ENCODE results near the gene MBLAC1. TPM values are rescaled to one million over a fixed set of nuclear protein-coding genes. Genes with fewer than 3 reads are reported as not detected.

Gene MBLAC1
- total RNA-seq, 1 experiment from 2014 or later = 3.5 TPM

DNA sequence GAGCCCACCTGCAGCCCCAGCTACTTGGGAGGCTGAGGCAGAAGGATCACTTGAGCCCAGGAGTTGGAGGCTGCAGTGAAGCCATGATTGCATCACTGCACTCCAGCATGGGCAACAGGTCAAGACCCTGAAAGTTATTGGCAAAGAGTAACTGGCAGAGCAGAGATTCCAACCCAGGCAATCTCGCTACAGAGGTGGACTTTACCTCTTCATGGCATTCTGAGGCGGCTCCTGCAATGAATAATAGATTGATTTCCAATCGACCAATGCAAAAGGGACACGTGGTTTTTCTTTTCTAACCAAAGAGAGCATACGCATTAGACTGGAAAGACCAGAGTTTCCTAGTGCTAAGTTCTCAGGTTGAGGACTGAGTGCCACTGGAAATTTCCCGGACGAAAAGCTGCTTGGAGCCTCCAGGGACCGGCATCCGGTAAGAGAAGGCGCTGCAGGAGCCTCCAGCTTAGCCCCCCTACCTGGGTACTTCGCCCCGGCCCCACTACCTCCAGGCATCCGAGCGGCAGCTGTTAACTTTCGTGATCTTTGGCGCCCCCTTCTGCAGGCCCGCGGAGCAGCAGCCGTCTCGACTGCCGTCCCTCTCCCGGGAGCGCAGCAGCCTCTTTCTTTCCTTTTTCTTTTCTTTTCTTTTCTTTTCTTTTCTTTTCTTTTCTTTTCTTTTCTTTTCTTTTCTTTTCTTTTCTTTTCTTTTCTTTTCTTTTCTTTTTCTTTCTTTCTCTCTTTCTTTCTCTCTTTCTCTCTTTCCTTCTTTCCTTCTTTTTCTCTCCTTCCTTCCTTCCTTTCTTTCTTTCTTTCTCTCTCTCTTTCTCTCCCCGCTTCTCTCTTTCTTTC lies 4.1 kb downstream of the MBLAC1 start:
- Mint-ChIP-seq H3K4me3 (peak overlapping the region; percentile 35; the same call in 1 of the 2 replicates), H3K27me3 (ENCODE audit: low read depth) (peaks cover 15% of the 10 kb centered on the region), H3K36me3 (no peaks in the 10 kb centered on the region), H3K27ac (no peak overlapping the region), H3K4me1 (peaks cover 7% of the 10 kb centered on the region), H3K9me3 (no peaks in the 10 kb centered on the region)
- peak; percentile 96 for DNase-seq (ENCODE audit: low spot score)
- TF ChIP-seq GABPB1 (CRISPR knock-in tag; IDR thresholded peaks at IDR 0.05) (peak; percentile 73), MAX (CRISPR knock-in tag; IDR thresholded peaks at IDR 0.05) (0 out of 2 replicates have a peak, but pooled peaks have one; percentile 42), ZNF232 (CRISPR knock-in tag; IDR thresholded peaks at IDR 0.05) (no peak), ZNF423 (CRISPR knock-in tag; IDR thresholded peaks at IDR 0.05) (no peak), ZNF121 (CRISPR knock-in tag; IDR thresholded peaks at IDR 0.05) (peak; percentile 95), TCF7 (CRISPR knock-in tag; IDR thresholded peaks at IDR 0.05; ENCODE audit: low read depth) (no peak), PREB (CRISPR knock-in tag; IDR thresholded peaks at IDR 0.05; ENCODE audit: borderline replicate concordance) (no peak), NFATC4 (CRISPR knock-in tag; IDR thresholded peaks at IDR 0.05) (no peak), HMGXB4 (CRISPR knock-in tag; IDR thresholded peaks at IDR 0.05) (0 out of 2 replicates have a peak, but pooled peaks have one; percentile 52)
- TF ChIP-seq, protein P1, sequence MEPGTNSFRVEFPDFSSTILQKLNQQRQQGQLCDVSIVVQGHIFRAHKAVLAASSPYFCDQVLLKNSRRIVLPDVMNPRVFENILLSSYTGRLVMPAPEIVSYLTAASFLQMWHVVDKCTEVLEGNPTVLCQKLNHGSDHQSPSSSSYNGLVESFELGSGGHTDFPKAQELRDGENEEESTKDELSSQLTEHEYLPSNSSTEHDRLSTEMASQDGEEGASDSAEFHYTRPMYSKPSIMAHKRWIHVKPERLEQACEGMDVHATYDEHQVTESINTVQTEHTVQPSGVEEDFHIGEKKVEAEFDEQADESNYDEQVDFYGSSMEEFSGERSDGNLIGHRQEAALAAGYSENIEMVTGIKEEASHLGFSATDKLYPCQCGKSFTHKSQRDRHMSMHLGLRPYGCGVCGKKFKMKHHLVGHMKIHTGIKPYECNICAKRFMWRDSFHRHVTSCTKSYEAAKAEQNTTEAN (CRISPR knock-in tag; IDR thresholded peaks at IDR 0.05) = no peak
- TF ChIP-seq, protein P2, sequence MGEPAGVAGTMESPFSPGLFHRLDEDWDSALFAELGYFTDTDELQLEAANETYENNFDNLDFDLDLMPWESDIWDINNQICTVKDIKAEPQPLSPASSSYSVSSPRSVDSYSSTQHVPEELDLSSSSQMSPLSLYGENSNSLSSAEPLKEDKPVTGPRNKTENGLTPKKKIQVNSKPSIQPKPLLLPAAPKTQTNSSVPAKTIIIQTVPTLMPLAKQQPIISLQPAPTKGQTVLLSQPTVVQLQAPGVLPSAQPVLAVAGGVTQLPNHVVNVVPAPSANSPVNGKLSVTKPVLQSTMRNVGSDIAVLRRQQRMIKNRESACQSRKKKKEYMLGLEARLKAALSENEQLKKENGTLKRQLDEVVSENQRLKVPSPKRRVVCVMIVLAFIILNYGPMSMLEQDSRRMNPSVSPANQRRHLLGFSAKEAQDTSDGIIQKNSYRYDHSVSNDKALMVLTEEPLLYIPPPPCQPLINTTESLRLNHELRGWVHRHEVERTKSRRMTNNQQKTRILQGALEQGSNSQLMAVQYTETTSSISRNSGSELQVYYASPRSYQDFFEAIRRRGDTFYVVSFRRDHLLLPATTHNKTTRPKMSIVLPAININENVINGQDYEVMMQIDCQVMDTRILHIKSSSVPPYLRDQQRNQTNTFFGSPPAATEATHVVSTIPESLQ (CRISPR knock-in tag; IDR thresholded peaks at IDR 0.05) = no peak
- TF ChIP-seq, protein P3, sequence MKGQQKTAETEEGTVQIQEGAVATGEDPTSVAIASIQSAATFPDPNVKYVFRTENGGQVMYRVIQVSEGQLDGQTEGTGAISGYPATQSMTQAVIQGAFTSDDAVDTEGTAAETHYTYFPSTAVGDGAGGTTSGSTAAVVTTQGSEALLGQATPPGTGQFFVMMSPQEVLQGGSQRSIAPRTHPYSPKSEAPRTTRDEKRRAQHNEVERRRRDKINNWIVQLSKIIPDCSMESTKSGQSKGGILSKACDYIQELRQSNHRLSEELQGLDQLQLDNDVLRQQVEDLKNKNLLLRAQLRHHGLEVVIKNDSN (CRISPR knock-in tag; IDR thresholded peaks at IDR 0.05) = 0 out of 2 replicates have a peak, but pooled peaks have one; percentile 18
- TF ChIP-seq, protein P4, sequence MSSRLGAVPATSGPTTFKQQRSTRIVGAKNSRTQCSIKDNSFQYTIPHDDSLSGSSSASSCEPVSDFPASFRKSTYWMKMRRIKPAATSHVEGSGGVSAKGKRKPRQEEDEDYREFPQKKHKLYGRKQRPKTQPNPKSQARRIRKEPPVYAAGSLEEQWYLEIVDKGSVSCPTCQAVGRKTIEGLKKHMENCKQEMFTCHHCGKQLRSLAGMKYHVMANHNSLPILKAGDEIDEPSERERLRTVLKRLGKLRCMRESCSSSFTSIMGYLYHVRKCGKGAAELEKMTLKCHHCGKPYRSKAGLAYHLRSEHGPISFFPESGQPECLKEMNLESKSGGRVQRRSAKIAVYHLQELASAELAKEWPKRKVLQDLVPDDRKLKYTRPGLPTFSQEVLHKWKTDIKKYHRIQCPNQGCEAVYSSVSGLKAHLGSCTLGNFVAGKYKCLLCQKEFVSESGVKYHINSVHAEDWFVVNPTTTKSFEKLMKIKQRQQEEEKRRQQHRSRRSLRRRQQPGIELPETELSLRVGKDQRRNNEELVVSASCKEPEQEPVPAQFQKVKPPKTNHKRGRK (CRISPR knock-in tag; IDR thresholded peaks at IDR 0.05; ENCODE audit: borderline replicate concordance) = peak; percentile 99
- TF ChIP-seq, protein P5, sequence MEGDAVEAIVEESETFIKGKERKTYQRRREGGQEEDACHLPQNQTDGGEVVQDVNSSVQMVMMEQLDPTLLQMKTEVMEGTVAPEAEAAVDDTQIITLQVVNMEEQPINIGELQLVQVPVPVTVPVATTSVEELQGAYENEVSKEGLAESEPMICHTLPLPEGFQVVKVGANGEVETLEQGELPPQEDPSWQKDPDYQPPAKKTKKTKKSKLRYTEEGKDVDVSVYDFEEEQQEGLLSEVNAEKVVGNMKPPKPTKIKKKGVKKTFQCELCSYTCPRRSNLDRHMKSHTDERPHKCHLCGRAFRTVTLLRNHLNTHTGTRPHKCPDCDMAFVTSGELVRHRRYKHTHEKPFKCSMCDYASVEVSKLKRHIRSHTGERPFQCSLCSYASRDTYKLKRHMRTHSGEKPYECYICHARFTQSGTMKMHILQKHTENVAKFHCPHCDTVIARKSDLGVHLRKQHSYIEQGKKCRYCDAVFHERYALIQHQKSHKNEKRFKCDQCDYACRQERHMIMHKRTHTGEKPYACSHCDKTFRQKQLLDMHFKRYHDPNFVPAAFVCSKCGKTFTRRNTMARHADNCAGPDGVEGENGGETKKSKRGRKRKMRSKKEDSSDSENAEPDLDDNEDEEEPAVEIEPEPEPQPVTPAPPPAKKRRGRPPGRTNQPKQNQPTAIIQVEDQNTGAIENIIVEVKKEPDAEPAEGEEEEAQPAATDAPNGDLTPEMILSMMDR (IDR thresholded peaks at IDR 0.05) = peak; percentile 96
- ChIA-PET POLR2A (interaction anchor here (0.7 to 1.7 kb wide), 5 partner anchors 18 to 49 kb away, joined by 3 to 11 read pairs (median 4); partner anchors contain the start of genes AP4M1, GAL3ST4, GPC2 and LAMTOR4), CTCF (interaction anchor here (0.6 to 4.9 kb wide), 39 partner anchors 8 to 1605 kb away, joined by 3 to 54 read pairs (median 4); partner anchors contain the start of genes AP4M1, GAL3ST4, GJC3 and GPC2)
- ATAC-seq = peak; percentile 56
